ENCODE measurements around the gene GRAP2. TPM values are rescaled to one million over a fixed set of nuclear protein-coding genes. Genes with fewer than 3 reads are reported as not detected.

Gene GRAP2
- total RNA-seq, 4 donors from 2014 or later, result 1.4 to 5.8 (median 3.9) TPM

DNA sequence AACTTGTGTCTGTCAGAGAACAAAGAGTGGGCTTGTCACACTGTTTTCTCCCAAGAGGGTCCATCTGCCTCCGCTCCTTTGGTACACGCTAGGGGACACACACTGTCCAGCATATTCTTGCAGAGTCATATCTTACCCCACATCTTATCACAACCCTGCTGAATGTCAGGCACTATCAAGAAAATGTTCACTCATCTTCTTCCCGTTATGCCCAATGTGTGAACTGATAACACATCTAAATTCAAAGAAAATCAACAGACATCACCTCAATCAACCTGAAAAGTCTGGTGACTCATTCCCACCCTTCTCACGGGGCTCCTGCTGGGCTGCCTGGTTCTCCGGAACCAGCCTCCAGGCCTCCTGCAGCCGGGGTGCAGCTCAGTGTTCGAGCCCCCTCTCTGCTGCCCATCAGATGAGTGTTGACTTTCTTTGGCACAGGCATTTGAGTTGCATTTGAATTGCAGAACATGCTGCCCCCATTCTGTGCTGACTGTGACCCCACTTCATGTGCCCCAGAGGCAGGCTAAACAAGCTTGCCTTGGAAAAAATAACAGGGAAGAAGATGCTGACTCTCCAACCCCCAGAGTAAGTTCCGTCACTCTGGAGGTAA is 19.4 kb downstream of the GRAP2 start:
- peak; percentile 74 for DNase-seq (ENCODE audit: extremely low spot score)
- H3K27me3 ChIP-seq, result peaks cover 0 to 23% (median 0%) of the 10 kb centered on the region in 4 donors
- no peak overlapping the region for H3K27ac ChIP-seq (replicated peaks in 1 of 4)
- TF ChIP-seq, protein P1, sequence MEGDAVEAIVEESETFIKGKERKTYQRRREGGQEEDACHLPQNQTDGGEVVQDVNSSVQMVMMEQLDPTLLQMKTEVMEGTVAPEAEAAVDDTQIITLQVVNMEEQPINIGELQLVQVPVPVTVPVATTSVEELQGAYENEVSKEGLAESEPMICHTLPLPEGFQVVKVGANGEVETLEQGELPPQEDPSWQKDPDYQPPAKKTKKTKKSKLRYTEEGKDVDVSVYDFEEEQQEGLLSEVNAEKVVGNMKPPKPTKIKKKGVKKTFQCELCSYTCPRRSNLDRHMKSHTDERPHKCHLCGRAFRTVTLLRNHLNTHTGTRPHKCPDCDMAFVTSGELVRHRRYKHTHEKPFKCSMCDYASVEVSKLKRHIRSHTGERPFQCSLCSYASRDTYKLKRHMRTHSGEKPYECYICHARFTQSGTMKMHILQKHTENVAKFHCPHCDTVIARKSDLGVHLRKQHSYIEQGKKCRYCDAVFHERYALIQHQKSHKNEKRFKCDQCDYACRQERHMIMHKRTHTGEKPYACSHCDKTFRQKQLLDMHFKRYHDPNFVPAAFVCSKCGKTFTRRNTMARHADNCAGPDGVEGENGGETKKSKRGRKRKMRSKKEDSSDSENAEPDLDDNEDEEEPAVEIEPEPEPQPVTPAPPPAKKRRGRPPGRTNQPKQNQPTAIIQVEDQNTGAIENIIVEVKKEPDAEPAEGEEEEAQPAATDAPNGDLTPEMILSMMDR (IDR thresholded peaks at IDR 0.05), result no peak
- no peak for TF ChIP-seq EP300 (IDR thresholded peaks at IDR 0.05)
- no peak for TF ChIP-seq POLR2AphosphoS5 (IDR thresholded peaks at IDR 0.05)
- no peak for TF ChIP-seq POLR2A (IDR thresholded peaks at IDR 0.05; ENCODE audit: low read depth)
- H3K9me3 ChIP-seq, result no peaks in the 10 kb centered on the region
- no peak overlapping the region for H3K4me3 ChIP-seq
- intact Hi-C loops (cut with DNase I), result no loop called here
- WGBS, result 87% methylated on average over 8 of the region's 8 CpGs
- peaks cover 6 to 34% (median 26%) of the 10 kb centered on the region in 4 donors for H3K4me1 ChIP-seq
- H3K36me3 ChIP-seq, result no peaks in the 10 kb centered on the region

DNA sequence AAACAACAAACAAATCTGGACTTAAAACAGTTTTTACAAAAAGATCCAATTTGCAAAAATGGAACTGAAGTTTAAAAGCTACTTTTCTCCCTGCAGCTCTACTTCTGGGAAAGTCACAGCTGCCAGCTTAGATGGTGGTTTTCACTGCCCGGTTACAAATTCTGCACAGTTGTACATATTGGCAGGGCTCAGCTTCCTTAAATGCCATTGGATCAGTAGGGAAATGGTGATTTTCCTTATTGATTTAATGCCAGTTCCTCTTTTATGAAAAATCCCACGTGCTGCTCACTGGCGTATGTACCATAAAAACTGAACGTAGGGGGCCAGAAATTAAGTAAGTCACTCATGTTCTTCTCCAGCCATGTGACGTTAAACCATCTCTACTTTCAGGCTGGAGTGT is 22.8 kb downstream of the GRAP2 start:
- intact Hi-C loops (cut with DNase I), result no loop called here
- 69% methylated on average over 5 of the region's 5 CpGs for WGBS
- H3K4me3 ChIP-seq, result no peak overlapping the region
- H3K27ac ChIP-seq (replicated peaks in 1 of 4), result no peak overlapping the region
- no peaks in the 10 kb centered on the region for H3K36me3 ChIP-seq
- TF ChIP-seq, protein P1 (IDR thresholded peaks at IDR 0.05), result no peak
- no peak for TF ChIP-seq POLR2A (IDR thresholded peaks at IDR 0.05; ENCODE audit: low read depth)
- TF ChIP-seq POLR2AphosphoS5 (IDR thresholded peaks at IDR 0.05), result no peak
- TF ChIP-seq EP300 (IDR thresholded peaks at IDR 0.05), result no peak
- H3K4me1 ChIP-seq, result peaks cover 0 to 14% (median 8%) of the 10 kb centered on the region in 4 donors
- no peak for DNase-seq (ENCODE audit: extremely low spot score)
- no peaks in the 10 kb centered on the region for H3K9me3 ChIP-seq
- peaks cover 0 to 46% (median 0%) of the 10 kb centered on the region in 4 donors for H3K27me3 ChIP-seq

DNA sequence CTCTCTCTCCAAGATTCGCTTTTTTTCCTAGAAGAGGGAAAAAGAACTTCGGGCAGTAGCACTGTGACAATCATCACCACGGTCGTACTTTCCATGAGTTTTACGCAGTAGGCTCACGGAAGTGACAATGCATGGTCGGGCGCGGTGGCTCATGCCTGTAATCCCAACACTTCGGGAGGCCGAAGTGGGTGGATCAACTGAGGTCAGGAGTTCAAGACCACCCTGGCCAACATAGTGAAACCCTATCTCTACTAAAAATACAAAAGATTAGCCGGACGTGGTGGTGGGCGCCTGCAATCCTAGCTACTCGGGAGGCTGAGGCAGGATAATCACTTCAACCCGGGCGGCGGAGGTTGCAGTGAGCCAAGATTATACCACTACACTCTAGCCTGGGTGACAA is 23.4 kb downstream of the GRAP2 start:
- DNase-seq (ENCODE audit: extremely low spot score), result peak; percentile 66
- H3K9me3 ChIP-seq, result no peaks in the 10 kb centered on the region
- intact Hi-C loops (cut with DNase I), result no loop called here
- TF ChIP-seq EP300 (IDR thresholded peaks at IDR 0.05), result no peak
- TF ChIP-seq POLR2AphosphoS5 (IDR thresholded peaks at IDR 0.05), result no peak
- TF ChIP-seq, protein P1 (IDR thresholded peaks at IDR 0.05), result no peak
- TF ChIP-seq POLR2A (IDR thresholded peaks at IDR 0.05; ENCODE audit: low read depth), result no peak
- H3K4me3 ChIP-seq, result no peak overlapping the region
- peaks cover 0 to 46% (median 0%) of the 10 kb centered on the region in 4 donors for H3K27me3 ChIP-seq
- H3K36me3 ChIP-seq, result no peaks in the 10 kb centered on the region
- H3K4me1 ChIP-seq, result peaks cover 0 to 14% (median 6%) of the 10 kb centered on the region in 4 donors
- 90% methylated on average over 18 of the region's 18 CpGs for WGBS
- no peak overlapping the region for H3K27ac ChIP-seq (replicated peaks in 1 of 4)

DNA sequence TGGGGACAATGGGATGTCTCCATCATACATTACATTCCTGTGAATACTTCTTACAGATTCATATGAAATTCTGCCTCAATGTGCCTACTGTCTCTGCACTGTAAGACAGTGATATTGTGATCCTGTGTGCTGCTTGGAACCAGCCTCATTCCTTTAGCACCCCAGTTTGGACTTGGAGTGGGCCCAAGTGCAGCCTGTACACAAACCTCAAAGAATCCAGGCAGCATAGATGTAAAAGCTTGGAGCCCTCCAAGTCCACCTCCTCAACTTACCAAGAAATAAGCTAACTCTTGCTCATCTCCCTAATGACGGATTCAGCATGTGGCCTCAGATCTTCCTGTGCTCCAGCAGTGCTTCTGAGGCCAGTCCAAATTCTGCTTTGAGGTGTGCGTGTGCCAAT is 24.4 kb downstream of the GRAP2 start:
- no peak overlapping the region for H3K4me3 ChIP-seq
- WGBS, result 60% methylated on average over 1 of the region's 2 CpGs
- peaks cover 0 to 13% (median 5%) of the 10 kb centered on the region in 4 donors for H3K4me1 ChIP-seq
- intact Hi-C loops (cut with DNase I), result no loop called here
- H3K27me3 ChIP-seq, result peaks cover 0 to 46% (median 0%) of the 10 kb centered on the region in 4 donors
- H3K36me3 ChIP-seq, result no peaks in the 10 kb centered on the region
- TF ChIP-seq POLR2AphosphoS5 (IDR thresholded peaks at IDR 0.05) (no peak), EP300 (IDR thresholded peaks at IDR 0.05) (no peak)
- no peaks in the 10 kb centered on the region for H3K9me3 ChIP-seq
- H3K27ac ChIP-seq (replicated peaks in 1 of 4), result no peak overlapping the region
- no peak for DNase-seq (ENCODE audit: extremely low spot score)

DNA sequence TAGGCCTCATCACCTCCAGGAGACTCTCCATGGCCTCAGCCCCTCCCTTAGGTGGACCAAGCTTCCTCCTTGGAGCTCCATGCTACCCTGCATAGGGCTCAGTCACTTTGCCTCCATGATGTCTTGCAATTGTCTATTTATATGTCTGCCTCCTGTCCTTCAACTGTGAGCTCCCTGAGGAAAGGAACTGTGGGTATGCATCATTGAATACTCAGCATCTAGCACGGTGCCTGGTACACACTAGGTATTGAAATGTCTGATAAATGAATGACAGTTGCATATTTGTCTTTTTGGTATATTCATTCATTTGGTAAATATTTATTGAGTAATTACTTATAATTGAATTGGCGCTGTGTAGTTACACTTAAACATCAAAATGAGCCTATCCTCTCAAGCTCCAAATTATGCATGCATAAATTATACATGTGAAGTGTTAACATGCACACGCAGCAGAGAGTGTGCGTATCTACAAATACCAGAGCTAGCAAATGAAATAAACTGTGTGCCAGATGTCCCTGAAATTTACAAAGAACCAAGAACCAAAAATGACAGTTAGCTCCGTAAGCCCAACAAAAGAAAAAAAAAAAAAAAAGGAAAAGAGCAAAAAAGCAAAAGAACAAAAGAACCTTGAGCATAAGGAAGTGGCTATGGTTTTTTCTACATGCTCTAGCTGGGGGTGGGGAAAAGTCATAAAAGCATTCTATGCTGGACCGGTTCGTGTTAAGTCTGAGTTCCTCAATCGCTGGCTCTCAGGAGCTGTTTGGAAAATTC is 25.2 kb downstream of the GRAP2 start:
- Histone ChIP-seq H3K4me1 (peaks cover 0 to 5% (median 1%) of the 10 kb centered on the region in 4 donors), H3K36me3 (no peaks in the 10 kb centered on the region), H3K27ac (replicated peaks in 1 of 4) (no peak overlapping the region), H3K27me3 (peaks cover 0 to 46% (median 0%) of the 10 kb centered on the region in 4 donors), H3K4me3 (no peak overlapping the region), H3K9me3 (no peaks in the 10 kb centered on the region)
- peak; percentile 68 for DNase-seq (ENCODE audit: extremely low spot score)
- intact Hi-C loops (cut with DNase I), result no loop called here
- no peak for TF ChIP-seq POLR2AphosphoS5 (IDR thresholded peaks at IDR 0.05)
- TF ChIP-seq POLR2A (IDR thresholded peaks at IDR 0.05; ENCODE audit: low read depth), result no peak
- no peak for TF ChIP-seq EP300 (IDR thresholded peaks at IDR 0.05)
- TF ChIP-seq, protein P1 (IDR thresholded peaks at IDR 0.05), result no peak
- 73% methylated on average over 8 of the region's 8 CpGs for WGBS

Data from esophagus muscularis mucosa (tissue), 4 donors.